ENCODE data around the gene CMSS1. TPM values are rescaled to one million over a fixed set of nuclear protein-coding genes. Genes with fewer than 3 reads are reported as not detected.

CMSS1 gene
- total and polyA plus RNA-seq, 2 of the 13 experiments (the other 11 are each of a cell fraction or from before 2014, with no cell fraction given) = 6.4 to 48.7 TPM

- CTCF ChIA-PET (ENCODE audit: low intra/inter-chr PET ratio, low total read pairs) = no interaction called here
- Histone ChIP-seq H2AFZ (ENCODE audit: low read length) (no peak overlapping the region), H3K27me3 (ENCODE audit: control insufficient read depth in 1 of 2, insufficient read depth in 2 of 2, low read length in 2 of 2) (no peaks in the 10 kb centered on the region), H3K79me2 (ENCODE audit: insufficient read depth, low read length) (no peaks in the 10 kb centered on the region), H3K27ac (ENCODE audit: extremely low read length, insufficient read depth, low read length) (no peak overlapping the region), H3K9ac (ENCODE audit: insufficient read depth, low read depth, low read length) (no peak overlapping the region), H3K9me3 (ENCODE audit: low read length) (no peaks in the 10 kb centered on the region), H4K20me1 (ENCODE audit: insufficient read depth, low read length) (no peaks in the 10 kb centered on the region), H3K4me2 (ENCODE audit: low read depth, low read length) (no peak overlapping the region), H3K4me3 (replicated peaks in 1 of 3; ENCODE audit: insufficient read depth in 1 of 3, low read depth in 2 of 3, low read length in 3 of 3) (no peak overlapping the region), H3K36me3 (replicated peaks in 1 of 2; ENCODE audit: control insufficient read depth in 1 of 2, insufficient read depth in 2 of 2, low read length in 2 of 2) (no peaks in the 10 kb centered on the region), H3K4me1 (ENCODE audit: insufficient read depth, low read length) (no peaks in the 10 kb centered on the region)
- DNase-seq (ENCODE audit: low spot score) (no peak), ATAC-seq (no peak), FAIRE-seq (no peak)
- intact Hi-C loops (cut with micrococcal nuclease; ENCODE audit: unreplicated experiment) (no loop called here), in situ Hi-C loops (cut with HindIII; ENCODE audit: extremely low pct_ligation_motif_present, low pct_unique_long_range_greater_than_20kb) (no loop called here)
- BruUV-seq (replicated peaks) = no TSS peak
- POLR2A ChIA-PET = no interaction called here
- WGBS (ENCODE audit: low lambda C conversion rate) = 3% methylated on average over 5 of the region's 5 CpGs
- TF ChIP-seq ZKSCAN5 (CRISPR knock-in tag; IDR thresholded peaks at IDR 0.05) = no peak
- no peak for TF ChIP-seq HOXA7 (CRISPR knock-in tag; IDR thresholded peaks at IDR 0.05)
- TF ChIP-seq ZNF232 (CRISPR knock-in tag; IDR thresholded peaks at IDR 0.05; ENCODE audit: borderline replicate concordance) = no peak
- no peak for TF ChIP-seq RNF2 (conservative IDR thresholded peaks at IDR 0.05; ENCODE audit: low read depth)
- no peak for TF ChIP-seq SKIL (CRISPR knock-in tag; IDR thresholded peaks at IDR 0.05; ENCODE audit: borderline replicate concordance)
- no peak for TF ChIP-seq ZBTB25 (CRISPR knock-in tag; IDR thresholded peaks at IDR 0.05)
- no peak for TF ChIP-seq ZBTB7A (CRISPR knock-in tag; IDR thresholded peaks at IDR 0.05)
- no peak for TF ChIP-seq BRD4 (CRISPR knock-in tag; IDR thresholded peaks at IDR 0.05)
- no peak for TF ChIP-seq ZNF501 (CRISPR knock-in tag; IDR thresholded peaks at IDR 0.05)
- no peak for TF ChIP-seq ZBTB2 (CRISPR knock-in tag; IDR thresholded peaks at IDR 0.05; ENCODE audit: low read depth)
- no peak for TF ChIP-seq SCMH1 (CRISPR knock-in tag; IDR thresholded peaks at IDR 0.05; ENCODE audit: borderline replicate concordance)
- no peak for TF ChIP-seq ZNF563 (CRISPR knock-in tag; IDR thresholded peaks at IDR 0.05)
- no peak for TF ChIP-seq ZNF143 (CRISPR knock-in tag; IDR thresholded peaks at IDR 0.05)
- no peak for TF ChIP-seq ZNF674 (CRISPR knock-in tag; IDR thresholded peaks at IDR 0.05; ENCODE audit: low read depth)
- TF ChIP-seq CHD2 (IDR thresholded peaks at IDR 0.05; ENCODE audit: low read depth, low read length) = no peak
- TF ChIP-seq GLMP (CRISPR knock-in tag; IDR thresholded peaks at IDR 0.05; ENCODE audit: borderline replicate concordance) = no peak
- TF ChIP-seq MAFF (IDR thresholded peaks at IDR 0.05; ENCODE audit: low read depth, low read length) = no peak
Observed at GRCh38 chr3:99776516-99777209, 41.0 kb upstream of the CMSS1 start.

Measured in HepG2 (cell line).